ENCODE data around the gene MLLT10.
"Not testable (repeated sequence)": the region's sequence is repeated elsewhere in the genome, so short reads cannot be mapped to it uniquely, and the experiment has no call there.

The MLLT10 gene

DNA sequence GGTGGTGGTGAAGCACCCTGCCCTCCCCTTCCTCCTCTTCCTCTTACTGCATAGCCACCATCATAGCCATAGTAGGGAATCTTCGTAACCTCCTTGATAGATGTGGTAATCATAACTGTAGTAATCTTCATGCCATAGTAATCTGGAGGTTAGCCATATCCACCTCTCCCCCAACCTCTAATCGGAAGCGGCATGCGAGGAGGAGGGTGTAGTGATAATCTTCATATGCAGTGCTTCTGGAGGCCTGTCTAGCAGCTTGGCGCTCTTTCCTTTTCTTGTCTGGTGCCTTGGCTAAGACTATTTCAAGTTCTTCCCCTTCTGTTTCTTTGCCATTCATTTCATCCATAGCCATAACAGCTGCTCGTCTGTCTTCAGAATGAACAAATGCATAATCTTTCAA, 90.9 kb downstream of the MLLT10 start:
- DNase-seq (ENCODE audit: low read depth), result no peak
- no peak overlapping the region for H3K4me3 ChIP-seq (ENCODE audit: low read depth, low read length)
- TF ChIP-seq, protein P1, sequence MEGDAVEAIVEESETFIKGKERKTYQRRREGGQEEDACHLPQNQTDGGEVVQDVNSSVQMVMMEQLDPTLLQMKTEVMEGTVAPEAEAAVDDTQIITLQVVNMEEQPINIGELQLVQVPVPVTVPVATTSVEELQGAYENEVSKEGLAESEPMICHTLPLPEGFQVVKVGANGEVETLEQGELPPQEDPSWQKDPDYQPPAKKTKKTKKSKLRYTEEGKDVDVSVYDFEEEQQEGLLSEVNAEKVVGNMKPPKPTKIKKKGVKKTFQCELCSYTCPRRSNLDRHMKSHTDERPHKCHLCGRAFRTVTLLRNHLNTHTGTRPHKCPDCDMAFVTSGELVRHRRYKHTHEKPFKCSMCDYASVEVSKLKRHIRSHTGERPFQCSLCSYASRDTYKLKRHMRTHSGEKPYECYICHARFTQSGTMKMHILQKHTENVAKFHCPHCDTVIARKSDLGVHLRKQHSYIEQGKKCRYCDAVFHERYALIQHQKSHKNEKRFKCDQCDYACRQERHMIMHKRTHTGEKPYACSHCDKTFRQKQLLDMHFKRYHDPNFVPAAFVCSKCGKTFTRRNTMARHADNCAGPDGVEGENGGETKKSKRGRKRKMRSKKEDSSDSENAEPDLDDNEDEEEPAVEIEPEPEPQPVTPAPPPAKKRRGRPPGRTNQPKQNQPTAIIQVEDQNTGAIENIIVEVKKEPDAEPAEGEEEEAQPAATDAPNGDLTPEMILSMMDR (IDR thresholded peaks at IDR 0.05; ENCODE audit: control insufficient read depth, extremely low read depth, insufficient read depth), result no peak

DNA sequence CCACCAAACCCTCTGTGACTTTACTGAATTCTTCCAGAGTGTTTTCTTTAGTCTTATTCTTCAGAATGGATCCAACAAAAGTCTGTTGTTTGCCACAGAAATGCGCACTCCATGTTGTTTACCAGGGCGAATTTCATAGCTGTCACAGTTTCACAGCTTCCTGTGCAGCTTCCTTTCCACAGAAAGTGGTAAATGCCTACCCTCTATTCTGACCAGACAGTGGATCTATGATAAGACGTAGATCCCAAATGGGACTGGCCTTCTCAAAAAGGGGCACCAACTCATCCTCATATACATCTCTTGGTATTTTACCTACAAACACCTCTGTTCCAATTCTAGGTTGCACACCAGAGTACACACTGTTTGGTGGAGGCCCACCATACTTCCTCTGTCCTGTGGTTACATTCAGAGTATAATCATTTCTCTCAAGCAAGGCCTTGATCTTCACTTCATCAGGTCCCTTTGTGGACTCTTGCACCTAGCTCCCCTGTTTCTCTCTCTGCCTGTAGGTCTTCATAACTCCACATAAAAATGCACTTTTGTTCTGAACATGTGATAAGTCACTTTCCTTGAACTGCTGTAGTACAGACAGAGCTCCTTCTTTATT, 91.7 kb downstream of the MLLT10 start:
- H3K4me3 ChIP-seq (ENCODE audit: low read depth, low read length), result no peak overlapping the region
- TF ChIP-seq, protein P1 (IDR thresholded peaks at IDR 0.05; ENCODE audit: control insufficient read depth, extremely low read depth, insufficient read depth), result no peak
- DNase-seq (ENCODE audit: low read depth), result no peak

DNA sequence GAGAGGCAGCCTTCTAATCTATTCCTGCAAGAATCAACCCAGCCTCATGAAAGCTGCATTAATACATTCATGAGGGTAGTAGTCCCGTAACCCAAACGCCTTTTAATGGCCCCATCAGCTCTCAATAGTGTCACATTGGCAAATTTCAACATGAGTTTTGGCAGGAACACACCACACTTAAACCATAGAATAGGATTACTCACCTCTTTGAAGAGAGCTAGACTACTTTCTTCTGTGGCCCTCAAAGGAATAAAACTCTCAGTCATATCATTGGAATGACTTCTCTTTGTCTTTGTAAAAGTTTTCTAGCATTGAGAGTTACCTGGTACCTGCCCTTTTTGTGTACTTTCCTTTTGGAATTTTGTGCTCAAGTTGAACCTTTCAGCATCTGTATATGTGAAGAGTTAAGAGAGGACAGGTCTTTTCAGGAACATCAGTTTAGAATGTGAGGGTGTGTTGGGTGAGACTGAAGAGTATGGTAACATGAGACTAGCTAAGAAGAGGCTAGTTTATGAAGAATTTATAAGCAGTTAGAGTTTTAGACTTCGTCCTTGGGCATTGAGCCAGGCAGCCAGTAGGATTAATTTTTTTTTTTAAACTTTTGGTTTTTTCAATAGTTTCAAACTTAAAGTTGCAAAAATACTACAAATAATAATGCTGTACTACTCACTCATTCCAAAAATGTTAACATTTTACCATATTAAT, 92.6 kb downstream of the MLLT10 start:
- no peak for DNase-seq (ENCODE audit: low read depth)
- no peak overlapping the region for H3K4me3 ChIP-seq (ENCODE audit: low read depth, low read length)
- TF ChIP-seq, protein P1 (IDR thresholded peaks at IDR 0.05; ENCODE audit: control insufficient read depth, extremely low read depth, insufficient read depth), result no peak

DNA sequence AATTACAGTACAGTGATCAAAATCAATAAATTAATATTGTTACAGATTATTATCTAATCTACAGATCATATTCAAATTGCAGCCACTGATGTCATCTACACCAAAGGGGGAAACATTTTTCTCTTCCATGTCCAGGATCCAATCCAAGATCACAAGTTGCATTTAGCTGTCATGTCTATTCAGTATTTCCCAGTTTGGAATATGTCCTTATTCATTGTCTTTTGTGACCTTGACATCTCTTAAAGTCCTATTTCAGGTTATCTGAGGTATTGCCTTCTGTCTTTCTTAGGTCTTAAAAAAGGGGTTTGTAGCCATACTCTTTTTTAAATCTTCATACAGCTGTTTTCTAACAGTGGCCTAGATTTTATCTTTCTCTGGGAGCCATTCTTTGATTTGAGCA, 93.3 kb downstream of the MLLT10 start:
- no peak for DNase-seq (ENCODE audit: low read depth)
- TF ChIP-seq, protein P1 (IDR thresholded peaks at IDR 0.05; ENCODE audit: control insufficient read depth, extremely low read depth, insufficient read depth), result no peak
- no peak overlapping the region for H3K4me3 ChIP-seq (ENCODE audit: low read depth, low read length)

DNA sequence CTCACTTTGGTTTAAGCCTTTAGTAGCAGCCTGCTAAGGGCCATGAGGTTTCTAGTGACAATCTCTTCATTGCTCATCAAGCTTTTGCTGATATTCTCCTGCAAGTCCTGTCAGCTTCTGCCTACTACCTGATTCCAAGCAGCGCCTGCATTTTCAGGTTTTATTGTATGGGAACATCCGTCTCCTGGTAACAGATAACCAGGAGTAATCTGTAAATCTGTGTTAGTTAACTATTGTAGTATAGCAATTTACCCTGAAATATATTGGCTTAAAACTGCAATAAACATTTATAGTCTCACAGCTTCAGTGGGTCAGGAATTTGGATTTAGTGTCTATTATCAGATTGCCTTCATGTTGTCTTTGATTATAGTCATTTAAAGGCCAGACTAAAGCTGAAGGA, 94.0 kb downstream of the MLLT10 start:
- TF ChIP-seq, protein P1 (IDR thresholded peaks at IDR 0.05; ENCODE audit: control insufficient read depth, extremely low read depth, insufficient read depth), result no peak
- no peak overlapping the region for H3K4me3 ChIP-seq (ENCODE audit: low read depth, low read length)
- no peak for DNase-seq (ENCODE audit: low read depth)

DNA sequence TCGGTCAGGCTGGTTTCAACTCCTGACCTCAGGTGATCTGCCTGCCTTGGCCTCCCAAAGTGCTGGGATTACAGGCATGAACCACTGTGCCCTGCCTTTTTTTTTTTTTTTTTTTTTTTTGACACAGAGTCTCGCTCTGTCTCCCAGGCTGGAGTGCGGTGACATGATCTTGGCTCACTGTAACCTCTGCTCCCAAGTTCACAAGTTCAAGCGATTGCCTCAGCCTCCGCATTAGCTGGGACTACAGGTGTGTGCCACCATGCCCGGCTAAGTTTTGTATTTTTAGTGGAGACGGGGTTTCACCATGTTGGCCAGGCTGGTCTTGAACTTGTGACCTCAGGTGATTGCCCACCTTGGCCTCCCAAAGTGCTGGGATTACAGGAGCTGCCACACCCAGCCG, 94.6 kb downstream of the MLLT10 start:
- not testable (repeated sequence) for H3K4me3 ChIP-seq (ENCODE audit: low read depth, low read length); DNase-seq (ENCODE audit: low read depth)

DNA sequence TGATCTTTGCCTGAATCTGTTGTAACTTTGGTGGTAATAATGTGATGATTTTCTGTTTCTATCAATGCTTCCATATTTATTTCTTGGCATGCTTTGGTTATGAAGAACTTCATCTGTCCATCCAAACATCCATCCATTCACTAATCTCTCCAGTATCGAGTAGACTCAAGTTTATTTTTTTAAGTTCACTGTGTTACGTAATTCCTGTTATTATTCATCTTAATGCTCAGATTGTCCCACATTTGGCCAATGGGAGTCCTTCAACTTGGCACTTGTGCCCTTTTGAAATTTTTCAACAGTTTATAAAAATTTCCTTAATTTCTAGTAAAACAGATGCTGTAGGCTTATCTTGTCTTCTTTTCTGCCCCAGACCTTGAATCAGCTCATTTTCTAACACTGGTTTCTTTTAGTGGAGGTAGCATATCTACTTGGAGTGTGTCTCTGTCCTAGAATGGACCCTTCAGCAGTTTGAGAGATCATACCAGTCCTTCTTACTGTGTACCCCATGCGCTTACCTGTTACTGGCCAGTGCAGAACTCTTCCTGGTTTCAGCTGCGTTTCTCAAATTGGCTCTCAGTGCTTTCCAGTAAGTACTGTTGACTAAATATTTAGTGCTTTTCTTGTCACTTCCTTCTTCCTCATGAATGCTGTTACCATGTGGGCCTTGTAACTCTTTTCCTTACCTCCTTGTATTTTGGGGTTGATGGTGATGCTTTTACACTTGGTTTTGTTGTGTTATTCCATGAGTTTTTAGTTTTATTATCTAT, 100.8 kb downstream of the MLLT10 start:
- H3K4me3 ChIP-seq (ENCODE audit: low read depth, low read length), result no peak overlapping the region
- TF ChIP-seq, protein P1 (IDR thresholded peaks at IDR 0.05; ENCODE audit: control insufficient read depth, extremely low read depth, insufficient read depth), result no peak
- DNase-seq (ENCODE audit: low read depth), result peak; percentile 22

Measured in LNCaP clone FGC (cell line).